OCI-LY1 (cell line): ENCODE measurements around the gene FKBP7.

ENCODE experiments used
- H2AFZ ChIP-seq: fragments of 200-600 bp; sonication (generic), shearing (Covaris generic); 2 replicates; pipeline ENCODE4 v1.6.0; 2014; ENCODE audit warnings: antibody characterized with exemption, mild to moderate bottlenecking, low read length
- H3F3A ChIP-seq: fragments of 200-600 bp; sonication (generic), shearing (Covaris generic); 2 replicates; pipeline ENCODE4 v1.6.0; 2014; ENCODE audit warnings: mild to moderate bottlenecking, antibody characterized with exemption, low read length, moderate library complexity; ENCODE audit not compliant: insufficient read depth
- H3K27ac ChIP-seq: fragments of 200-600 bp; sonication (generic); 2 replicates; pipeline ENCODE4 v1.5.1; 2014; ENCODE audit warnings: low read length, mixed run types, mild to moderate bottlenecking, low read depth; ENCODE audit not compliant: poor library complexity, severe bottlenecking
- H3K27me3 ChIP-seq: fragments of 200-600 bp; sonication (generic); 2 replicates; pipeline ENCODE4 v1.6.0; 2014; ENCODE audit warnings: antibody characterized with exemption, mild to moderate bottlenecking, low read length, moderate library complexity; ENCODE audit not compliant: insufficient read depth
- H3K36me3 ChIP-seq: fragments of 200-600 bp; sonication (generic); 2 replicates; pipeline ENCODE4 v1.6.1; 2014; ENCODE audit warnings: mild to moderate bottlenecking, antibody characterized with exemption, low read length, moderate library complexity, mixed read lengths; ENCODE audit not compliant: insufficient read depth
- H3K4me1 ChIP-seq: fragments of 200-600 bp; sonication (generic); 2 replicates; pipeline ENCODE4 v1.5.1; 2014; ENCODE audit warnings: mild to moderate bottlenecking, low read length, moderate library complexity; ENCODE audit not compliant: insufficient read depth, severe bottlenecking
- H3K4me2 ChIP-seq: fragments of 200-600 bp; sonication (generic), shearing (Covaris generic); 2 replicates; pipeline ENCODE4 v1.6.1; 2014; ENCODE audit warnings: low read length
- H3K4me3 ChIP-seq: fragments of 200-600 bp; sonication (generic); 2 replicates; pipeline ENCODE4 v1.5.1; 2014; ENCODE audit warnings: low read length, low read depth, mild to moderate bottlenecking, mixed read lengths; ENCODE audit not compliant: poor library complexity, severe bottlenecking
- H3K79me2 ChIP-seq: fragments of 200-600 bp; shearing (Covaris generic); 2 replicates; pipeline ENCODE4 v1.6.1; 2016; ENCODE audit warnings: mixed run types, low read length, mixed read lengths; ENCODE audit not compliant: insufficient read depth
- H3K9ac ChIP-seq: fragments of 200-600 bp; sonication (generic), shearing (Covaris generic); 2 replicates; pipeline ENCODE4 v1.6.1; 2014; ENCODE audit warnings: mild to moderate bottlenecking, low read length, mixed read lengths
- H3K9me2 ChIP-seq: fragments of 200-600 bp; sonication (generic), shearing (Covaris generic); 2 replicates; pipeline ENCODE4 v1.6.1; 2014; ENCODE audit warnings: low read depth, mild to moderate bottlenecking, low read length, mixed read lengths
- H3K9me3 ChIP-seq: fragments of 200-600 bp; shearing (Covaris generic); 2 replicates; pipeline ENCODE4 v1.6.1; 2014; ENCODE audit warnings: low read length, mixed read lengths
- H4K20me1 ChIP-seq: fragments of 200-600 bp; sonication (generic), shearing (Covaris generic); 2 replicates; pipeline ENCODE4 v1.6.0; 2016; ENCODE audit warnings: mild to moderate bottlenecking, low read length; ENCODE audit not compliant: insufficient read depth
- CTCF ChIP-seq: fragments of 200-600 bp; sonication (generic), shearing (Covaris generic); IDR thresholded peaks from 2 replicates; pipeline ENCODE4 v1.5.1; 2017; ENCODE audit warnings: mild to moderate bottlenecking, antibody characterized with exemption, low read length, moderate library complexity, mixed read lengths
- EZH2 ChIP-seq: fragments of 200-600 bp; sonication (generic), shearing (Covaris generic); IDR thresholded peaks from 2 replicates; pipeline ENCODE4 v1.8.0; 2017; ENCODE audit warnings: borderline replicate concordance, mixed run types, mild to moderate bottlenecking, antibody characterized with exemption, low read length, moderate library complexity, mixed read lengths

The FKBP7 gene

GRCh38 chr2:178499640-178500039, 21.2 kb upstream of the FKBP7 start:
- Histone ChIP-seq H3K79me2 (no peaks in the 10 kb centered on the region), H3K36me3 (peaks cover 79% of the 10 kb centered on the region), H3K9me2 (no peaks in the 10 kb centered on the region), H3K4me2 (no peak overlapping the region), H3K9ac (no peak overlapping the region), H3K9me3 (no peaks in the 10 kb centered on the region), H3K4me1 (peaks cover 6% of the 10 kb centered on the region), H3K27me3 (no peaks in the 10 kb centered on the region), H3K27ac (no peak overlapping the region), H3K4me3 (no peak overlapping the region), H2AFZ (no peak overlapping the region), H3F3A (no peaks in the 10 kb centered on the region), H4K20me1 (no peaks in the 10 kb centered on the region)
- TF ChIP-seq EZH2 = no peak
- TF ChIP-seq CTCF = no peak

GRCh38 chr2:178498137-178498536, 19.7 kb upstream of the FKBP7 start:
- no peak overlapping the region for H2AFZ ChIP-seq
- no peaks in the 10 kb centered on the region for H3K27me3 ChIP-seq
- H3K4me2 ChIP-seq = no peak overlapping the region
- H3K4me1 ChIP-seq = peaks cover 6% of the 10 kb centered on the region
- H4K20me1 ChIP-seq = no peaks in the 10 kb centered on the region
- no peaks in the 10 kb centered on the region for H3K9me3 ChIP-seq
- H3F3A ChIP-seq = no peaks in the 10 kb centered on the region
- H3K9me2 ChIP-seq = no peaks in the 10 kb centered on the region
- no peaks in the 10 kb centered on the region for H3K79me2 ChIP-seq
- H3K27ac ChIP-seq = no peak overlapping the region
- H3K36me3 ChIP-seq = peaks cover 79% of the 10 kb centered on the region
- no peak overlapping the region for H3K4me3 ChIP-seq
- no peak for TF ChIP-seq EZH2
- TF ChIP-seq CTCF = no peak
- no peak overlapping the region for H3K9ac ChIP-seq

GRCh38 chr2:178496049-178496448, 17.6 kb upstream of the FKBP7 start:
- peaks cover 66% of the 10 kb centered on the region for H3K36me3 ChIP-seq
- no peak overlapping the region for H2AFZ ChIP-seq
- no peak overlapping the region; the same call in 1 of the 2 replicates for H3K9ac ChIP-seq
- H3K4me1 ChIP-seq = peaks cover 6% of the 10 kb centered on the region
- H3K4me2 ChIP-seq = no peak overlapping the region
- no peaks in the 10 kb centered on the region for H4K20me1 ChIP-seq
- H3K9me2 ChIP-seq = no peaks in the 10 kb centered on the region
- H3K27me3 ChIP-seq = no peaks in the 10 kb centered on the region
- no peak overlapping the region for H3K4me3 ChIP-seq
- H3K9me3 ChIP-seq = no peaks in the 10 kb centered on the region
- no peaks in the 10 kb centered on the region for H3F3A ChIP-seq
- TF ChIP-seq CTCF = peak; percentile 5; the same call in 1 of the 2 replicates
- no peak for TF ChIP-seq EZH2
- H3K27ac ChIP-seq = no peak overlapping the region
- H3K79me2 ChIP-seq = no peaks in the 10 kb centered on the region
